ENCODE measurements around the gene KCNJ14.
"Not testable (repeated sequence)": the region's sequence is repeated elsewhere in the genome, so short reads cannot be mapped to it uniquely, and the experiment has no call there.

KCNJ14 gene

DNA sequence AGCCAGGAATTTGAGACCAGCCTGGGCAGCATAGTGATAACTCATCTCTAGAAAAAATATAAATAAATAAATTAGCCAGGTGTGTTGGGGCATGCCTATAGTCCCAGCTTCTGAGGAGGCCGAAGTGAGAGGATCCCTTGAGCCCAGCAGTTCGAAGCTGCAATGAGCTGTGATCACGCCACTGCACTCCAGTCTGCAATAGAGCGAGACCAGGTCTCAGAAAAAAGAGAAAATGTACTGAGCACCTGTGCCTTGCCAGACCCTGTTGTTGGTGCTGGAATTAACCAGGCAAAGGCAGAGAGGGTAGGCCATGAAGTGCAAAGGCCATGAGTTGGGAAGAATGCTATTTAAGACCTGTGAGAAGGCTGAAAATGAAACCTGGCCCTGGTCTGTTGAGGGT is 16.5 kb downstream of the KCNJ14 start:
- no peak for DNase-seq (ENCODE audit: low read depth)

DNA sequence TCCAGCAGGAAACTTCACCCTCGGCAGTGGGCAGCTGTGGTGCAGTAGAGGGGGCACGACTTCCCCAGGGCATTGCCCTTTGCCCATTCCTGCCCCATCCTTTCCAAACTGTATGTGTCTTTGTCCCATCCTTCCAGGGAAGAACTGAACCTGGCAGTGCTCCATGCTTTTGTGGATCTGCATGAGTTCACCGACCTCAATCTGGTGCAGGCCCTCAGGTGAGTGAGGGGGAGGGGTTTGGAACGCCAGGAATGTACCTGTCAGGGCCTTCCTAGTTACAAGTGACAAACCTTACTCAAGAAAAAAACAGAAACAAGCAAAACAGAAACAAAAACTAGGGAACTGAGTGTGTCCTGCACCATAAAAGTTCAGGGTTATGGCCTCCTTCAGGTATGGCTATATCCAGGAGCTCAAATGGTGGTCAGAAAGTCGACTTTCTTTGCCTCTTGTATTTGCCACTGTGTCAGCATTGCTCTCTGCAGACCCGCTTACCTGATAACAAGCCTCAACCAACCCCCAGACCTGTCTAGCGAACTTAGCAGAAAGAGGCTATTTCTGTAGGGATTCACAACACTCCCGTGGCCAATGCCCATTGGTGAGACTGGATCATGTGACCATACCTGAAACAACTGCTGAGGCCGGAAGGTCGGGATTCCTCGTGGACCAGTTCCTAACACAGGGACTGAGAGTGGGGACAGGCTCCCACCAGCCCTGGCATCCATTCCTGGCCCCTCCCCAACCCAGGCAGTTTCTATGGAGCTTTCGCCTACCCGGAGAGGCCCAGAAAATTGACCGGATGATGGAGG is 18.0 kb downstream of the KCNJ14 start:
- DNase-seq (ENCODE audit: low read depth): no peak

DNA sequence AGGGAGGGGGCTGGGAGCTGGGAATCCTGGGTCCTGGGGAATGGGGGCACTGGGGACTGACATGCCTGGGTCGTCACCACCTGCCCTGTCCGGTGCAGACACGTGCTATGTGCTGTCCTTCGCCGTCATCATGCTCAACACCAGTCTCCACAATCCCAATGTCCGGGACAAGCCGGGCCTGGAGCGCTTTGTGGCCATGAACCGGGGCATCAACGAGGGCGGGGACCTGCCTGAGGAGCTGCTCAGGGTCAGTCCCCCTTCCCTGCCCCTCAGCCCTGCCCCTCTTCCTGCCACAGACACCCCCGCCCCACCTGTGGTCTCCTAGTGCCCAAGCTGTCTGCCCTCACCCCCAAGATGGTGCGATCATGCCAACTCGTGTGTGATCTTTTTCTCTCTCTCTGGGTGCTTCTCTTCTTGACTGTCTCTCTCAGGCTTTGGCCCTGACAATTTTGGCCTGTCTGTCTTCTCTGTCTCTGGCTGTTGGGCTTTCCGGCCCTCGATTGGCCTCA is 18.8 kb downstream of the KCNJ14 start:
- no peak for DNase-seq (ENCODE audit: low read depth)

GRCh38 chr19:48475369-48476068 is 20.1 kb downstream of the KCNJ14 start:
- DNase-seq (ENCODE audit: low read depth): no peak

DNA sequence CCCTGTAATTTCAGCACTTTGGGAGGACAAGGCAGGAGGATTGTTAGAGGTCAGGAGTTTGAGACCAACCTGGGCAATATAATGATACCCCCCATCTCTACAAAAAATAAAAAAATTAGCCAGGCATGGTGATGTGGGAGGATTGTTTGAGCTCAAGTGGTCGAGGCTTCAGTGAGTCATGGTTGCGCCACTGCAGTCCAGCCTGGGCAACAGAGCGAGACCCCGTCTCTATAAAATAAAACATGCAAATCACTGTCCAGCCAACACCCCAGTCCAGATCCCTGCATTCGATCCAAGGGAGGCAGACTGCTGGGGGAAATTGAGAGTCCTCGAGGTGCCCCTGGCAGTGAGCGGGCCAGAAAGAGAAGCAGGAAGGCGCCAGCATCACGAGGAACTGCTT is 20.8 kb downstream of the KCNJ14 start:
- no peak for DNase-seq (ENCODE audit: low read depth)

GRCh38 chr19:48477067-48477685 is 21.8 kb downstream of the KCNJ14 start:
- DNase-seq (ENCODE audit: low read depth): no peak

- no peak for DNase-seq (ENCODE audit: low read depth)
Measured at GRCh38 chr19:48477698-48478338, 22.4 kb downstream of the KCNJ14 start.

GRCh38 chr19:48478339-48479256 is 23.2 kb downstream of the KCNJ14 start:
- no peak for DNase-seq (ENCODE audit: low read depth)

DNA sequence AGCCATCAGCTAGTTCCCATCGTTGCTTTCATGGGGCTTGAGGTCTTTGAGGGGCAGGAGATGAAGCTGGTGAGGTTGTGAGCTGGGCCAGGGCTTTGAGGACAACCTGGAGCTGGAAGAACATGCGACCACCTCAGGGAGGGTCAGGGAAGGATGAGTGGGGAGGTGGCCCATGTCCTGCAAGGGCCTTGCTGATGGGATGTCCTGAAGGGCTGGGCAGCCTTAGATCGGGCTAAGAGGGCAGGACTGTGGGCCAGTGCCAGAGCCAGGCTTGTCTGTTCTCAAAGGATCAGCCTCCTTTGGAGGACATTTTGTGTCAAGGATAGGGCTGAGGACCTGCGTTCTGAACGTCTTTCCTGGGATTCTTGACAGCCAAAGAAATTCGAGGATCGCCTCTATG is 24.3 kb downstream of the KCNJ14 start:
- DNase-seq (ENCODE audit: low read depth): no peak

GRCh38 chr19:48480183-48480557 is 24.8 kb downstream of the KCNJ14 start:
- no peak for DNase-seq (ENCODE audit: low read depth)

- no peak for DNase-seq (ENCODE audit: low read depth)
Measured at GRCh38 chr19:48480558-48481500, 25.5 kb downstream of the KCNJ14 start.

- DNase-seq (ENCODE audit: low read depth): no peak
Measured at GRCh38 chr19:48481846-48482639, 26.7 kb downstream of the KCNJ14 start.

DNA sequence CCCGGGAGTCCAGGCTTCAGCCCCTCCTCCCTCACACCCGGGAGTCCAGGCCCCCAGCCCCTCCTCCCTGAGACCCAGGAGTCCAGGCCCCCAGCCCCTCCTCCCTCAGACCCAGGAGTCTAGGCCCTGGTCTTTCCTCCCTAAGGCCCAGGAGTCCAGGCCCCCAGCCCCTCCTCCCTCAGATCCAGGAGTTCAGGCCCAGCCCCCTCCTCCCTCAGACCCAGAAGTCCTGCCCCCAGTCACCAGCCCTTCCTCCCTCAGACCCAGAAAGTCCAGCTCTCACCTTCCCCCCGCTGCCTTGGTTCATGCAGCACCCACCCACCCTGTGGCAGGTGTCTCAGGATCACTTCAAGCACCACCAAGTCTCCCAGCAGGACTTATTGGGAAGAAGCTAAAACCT is 27.9 kb downstream of the KCNJ14 start:
- no peak for DNase-seq (ENCODE audit: low read depth)

DNA sequence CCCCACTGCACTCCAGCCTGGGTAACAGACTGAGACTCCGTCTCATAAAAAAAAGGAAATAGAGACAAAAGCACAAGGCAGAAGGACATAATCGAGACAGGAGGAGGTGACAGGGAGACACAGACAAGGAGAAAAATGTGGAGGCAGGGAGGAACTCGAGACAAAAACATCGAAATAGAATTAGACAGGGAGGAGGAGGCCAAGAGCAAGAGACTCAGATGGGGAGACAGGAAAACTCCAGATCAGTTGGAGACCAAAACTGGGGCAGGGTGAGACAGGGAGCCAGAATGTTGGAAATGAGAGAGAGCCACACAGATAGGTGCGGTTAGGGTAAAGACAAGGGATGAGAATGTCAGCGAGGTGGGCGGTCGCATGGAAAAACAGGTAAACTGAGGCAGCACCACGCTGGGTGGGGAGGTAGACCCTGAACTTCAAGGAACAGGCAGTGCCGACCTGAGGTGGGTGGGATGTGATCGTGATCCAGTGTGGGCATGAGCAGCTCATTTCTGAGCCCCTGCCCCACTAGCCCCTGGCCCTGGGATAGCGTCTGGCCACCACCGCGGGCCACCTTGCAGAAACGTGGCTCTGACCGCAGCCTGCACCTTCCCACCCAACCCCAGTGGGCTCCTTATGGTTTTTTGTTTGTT is 29.0 kb downstream of the KCNJ14 start:
- DNase-seq (ENCODE audit: low read depth): no peak

DNA sequence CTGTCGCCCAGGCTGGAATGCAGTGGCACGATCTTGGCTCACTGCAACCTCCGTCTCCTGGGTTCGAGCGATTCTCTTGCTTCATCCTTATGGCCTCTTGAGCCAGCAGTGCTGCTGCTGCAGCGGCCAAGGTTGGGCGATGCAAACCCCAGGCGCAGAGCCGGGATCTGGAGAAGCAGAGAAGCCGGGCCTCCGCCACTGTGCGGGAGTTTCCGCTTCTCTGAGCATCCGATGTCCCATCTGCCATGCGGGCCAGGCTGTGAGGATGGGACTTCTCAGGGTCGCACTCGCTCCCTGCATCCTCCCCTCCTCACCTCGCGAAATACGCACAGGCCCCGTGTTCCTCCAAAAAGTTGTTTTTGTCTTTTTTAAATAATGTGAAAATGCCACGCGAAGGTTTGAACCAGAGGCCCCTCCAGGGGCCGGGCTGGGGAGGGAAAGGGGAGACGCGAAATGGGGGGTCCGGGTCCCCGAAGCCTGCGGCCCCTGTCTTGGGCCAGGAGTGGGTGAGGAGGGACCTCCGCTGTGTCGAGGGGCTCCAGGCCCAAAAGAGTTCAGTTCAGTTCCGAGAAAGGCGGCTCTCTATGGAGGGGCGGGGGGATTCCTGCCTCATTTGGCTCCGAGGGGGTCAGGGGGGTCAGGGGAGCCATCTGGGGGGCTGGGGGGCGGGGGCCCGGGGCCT is 29.7 kb downstream of the KCNJ14 start:
- no peak for DNase-seq (ENCODE audit: low read depth)

- DNase-seq (ENCODE audit: low read depth): not testable (repeated sequence)
Measured at GRCh38 chr19:48486706-48487105, 31.3 kb downstream of the KCNJ14 start.

DNA sequence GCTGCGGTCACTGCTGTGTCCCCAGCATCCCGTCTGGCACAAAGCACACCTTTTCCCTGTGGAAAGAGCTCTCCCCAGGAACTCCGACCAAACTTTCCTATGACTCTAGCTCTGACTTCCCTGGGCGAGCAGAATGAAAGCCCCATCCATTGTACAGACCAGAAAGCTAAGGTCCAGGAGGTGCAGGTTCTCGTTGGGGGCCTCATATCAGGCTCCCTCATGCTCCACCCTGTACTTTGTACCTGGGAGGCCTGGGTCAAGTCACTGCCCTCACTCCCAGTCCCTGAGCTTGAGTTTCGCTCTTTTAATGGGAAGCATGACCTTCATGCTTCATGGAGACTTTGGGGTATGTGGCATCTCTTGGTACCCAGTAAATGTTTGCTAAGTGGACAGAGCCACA is 32.2 kb downstream of the KCNJ14 start:
- no peak for DNase-seq (ENCODE audit: low read depth)

DNA sequence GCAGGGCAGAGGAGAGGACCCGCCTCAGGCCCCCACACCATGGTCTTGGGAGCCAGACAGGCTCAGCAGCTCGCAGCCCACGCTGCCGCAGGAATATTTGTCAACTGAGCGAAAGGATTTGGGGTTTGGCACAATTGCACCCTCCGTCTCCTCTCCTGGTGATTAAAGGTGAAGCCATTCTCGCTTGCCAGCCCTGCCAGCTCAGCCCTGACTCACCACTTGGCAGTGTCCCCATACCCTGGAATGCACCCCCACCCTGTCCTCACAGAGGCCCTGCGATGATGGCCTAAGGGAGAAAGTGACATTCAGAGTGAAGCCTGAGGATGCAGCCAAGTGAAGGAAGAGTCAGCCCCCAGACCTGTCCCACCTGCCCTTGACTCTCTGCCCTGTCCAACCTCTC is 32.6 kb downstream of the KCNJ14 start:
- no peak for DNase-seq (ENCODE audit: low read depth)
